Amygdala (tissue), 56 donors: Measurements from ENCODE around the gene TIMP4.

Source experiments
- DNase-seq, 56 donors: peaks; one replicate each; lab custom pipeline; 2025; lab: John Stamatoyannopoulos, UW

TIMP4 gene

GRCh38 chr3:12154151-12154550 is 4.6 kb downstream of the TIMP4 start:
- DNase-seq: no peak

GRCh38 chr3:12150112-12150511 is 8.6 kb downstream of the TIMP4 start:
- no peak for DNase-seq

- DNase-seq: no peak
Observed at GRCh38 chr3:12149029-12149428, 9.7 kb downstream of the TIMP4 start.

DNA sequence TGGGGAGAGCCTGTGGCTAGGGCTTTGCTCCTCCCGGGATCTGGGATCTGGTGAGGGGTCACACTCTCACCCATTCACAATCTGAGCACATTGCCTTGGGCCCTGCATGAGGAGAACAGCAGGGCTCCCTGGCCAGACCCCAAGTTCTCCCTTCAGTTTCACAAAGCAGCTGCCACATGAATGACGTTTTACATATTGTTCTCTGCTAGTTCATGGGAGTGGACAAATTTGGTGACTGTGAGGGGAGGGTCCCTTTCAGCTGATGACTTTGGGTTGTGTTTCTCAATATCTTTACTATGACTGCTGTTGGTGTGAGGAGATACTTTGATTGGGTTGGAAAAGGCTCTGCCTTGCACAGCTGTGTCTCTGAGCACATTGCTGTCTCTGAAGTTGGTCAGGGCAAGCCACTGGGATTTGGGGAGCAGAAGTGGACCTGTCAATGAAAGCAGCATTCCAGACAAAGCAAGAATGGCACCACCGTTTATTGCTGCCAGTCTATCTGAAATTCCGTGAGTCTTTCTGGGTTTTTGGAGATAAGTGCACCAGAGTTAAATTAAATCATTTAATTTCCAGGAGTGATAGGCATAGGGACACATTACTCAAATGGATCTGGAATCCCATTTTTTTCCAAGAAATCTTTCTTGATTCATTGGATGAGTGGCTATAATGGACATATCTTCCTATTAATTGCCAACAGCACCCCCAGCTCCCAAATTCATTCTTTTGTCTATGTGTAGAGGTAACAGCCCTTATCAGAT is 10.3 kb downstream of the TIMP4 start:
- no peak for DNase-seq

DNA sequence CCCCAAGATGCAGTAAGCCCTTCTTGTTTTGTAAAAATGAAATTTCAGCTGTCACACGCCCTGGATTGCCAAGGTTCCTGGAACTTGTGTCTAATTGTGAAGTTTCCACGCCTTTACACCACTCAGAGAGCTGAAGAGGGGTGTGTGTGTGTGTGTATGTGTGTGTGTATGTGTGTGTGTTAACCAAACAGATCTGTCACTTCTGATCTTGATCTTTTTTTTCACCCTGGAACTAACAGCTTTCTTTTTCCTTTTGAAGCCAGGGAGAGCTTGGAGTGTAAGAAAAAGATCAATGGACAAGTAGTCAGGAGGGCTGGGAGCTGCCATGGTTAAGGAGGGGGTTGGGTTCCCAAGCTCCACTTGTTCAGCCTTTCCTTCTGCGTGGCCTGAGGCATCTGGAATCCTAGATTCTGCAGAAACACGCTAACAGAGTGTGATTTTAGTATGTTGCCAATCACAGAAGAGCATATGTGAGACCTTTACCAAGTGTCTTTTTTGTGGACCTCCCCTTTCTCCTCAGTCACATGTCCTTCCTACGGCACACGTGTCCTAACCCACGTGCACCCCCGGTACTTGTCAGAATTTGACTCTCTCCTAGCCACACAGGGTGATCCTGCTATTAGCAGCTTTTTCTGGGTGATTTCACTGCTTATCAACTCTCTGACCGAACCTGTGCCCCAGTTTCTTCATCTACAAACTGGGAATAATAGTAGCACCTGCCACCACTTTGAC is 11.5 kb downstream of the TIMP4 start:
- DNase-seq: no peak

DNA sequence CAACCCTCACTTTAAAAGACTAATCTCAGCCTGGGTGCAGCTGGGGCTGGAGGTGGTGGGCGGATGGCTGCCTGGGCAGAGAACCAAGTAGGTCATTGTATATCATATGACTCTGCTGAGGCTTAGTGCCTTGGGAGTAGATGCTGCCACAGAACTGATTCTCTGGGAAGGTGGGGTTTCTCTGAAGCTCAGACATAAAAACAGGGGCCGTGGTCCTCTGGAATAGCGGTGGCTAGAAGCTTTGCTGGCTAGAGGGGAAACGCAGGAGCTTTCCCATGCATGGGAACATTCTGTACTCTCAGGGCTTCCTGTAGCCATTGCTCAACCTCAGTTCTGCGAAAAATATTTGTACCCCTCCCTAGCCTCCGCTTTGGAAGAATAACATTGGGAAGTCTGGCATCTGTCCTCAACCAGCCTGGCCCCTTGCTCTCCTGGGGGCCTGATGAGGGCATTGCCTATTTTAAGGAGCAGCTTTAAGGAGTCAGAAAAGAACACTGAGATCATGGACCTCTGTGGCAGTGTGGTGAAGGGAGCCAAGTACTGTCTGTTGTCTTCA is 14.7 kb downstream of the TIMP4 start:
- DNase-seq: peak in 3 of 56 donors; percentile 12 to 23 (median 14)

GRCh38 chr3:12142476-12142875 is 16.2 kb downstream of the TIMP4 start:
- DNase-seq: no peak

- no peak for DNase-seq
Observed at GRCh38 chr3:12141350-12141749, 17.4 kb downstream of the TIMP4 start.

GRCh38 chr3:12139111-12139511 is 19.6 kb downstream of the TIMP4 start:
- DNase-seq: peak in 1 of 56 donors; percentile 14

GRCh38 chr3:12138044-12138443 is 20.7 kb downstream of the TIMP4 start:
- DNase-seq: no peak

DNA sequence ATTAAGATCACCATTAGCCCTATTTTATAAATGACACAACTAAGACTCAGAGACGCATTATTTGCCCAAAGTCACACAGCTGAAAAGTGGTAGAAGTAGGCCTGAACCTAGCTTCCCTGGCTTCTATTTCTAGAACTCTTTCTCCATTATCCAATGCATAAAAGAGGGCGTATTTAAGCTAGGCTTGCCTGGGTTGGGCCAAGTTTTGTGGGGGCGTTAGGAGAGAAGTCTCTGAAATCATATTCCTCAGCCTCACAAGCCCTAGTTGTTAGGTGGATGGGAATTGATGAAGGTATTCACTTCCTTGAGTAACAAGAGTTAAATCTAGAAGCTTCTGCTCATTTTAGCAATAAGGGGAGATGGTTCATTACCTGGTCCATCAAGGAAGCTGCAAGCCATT is 22.3 kb downstream of the TIMP4 start:
- DNase-seq: no peak

GRCh38 chr3:12135029-12135657 is 23.6 kb downstream of the TIMP4 start:
- DNase-seq: peak in 38 of 56 donors; percentile 7 to 78 (median 38)

GRCh38 chr3:12132881-12133280 is 25.8 kb downstream of the TIMP4 start:
- no peak for DNase-seq

DNA sequence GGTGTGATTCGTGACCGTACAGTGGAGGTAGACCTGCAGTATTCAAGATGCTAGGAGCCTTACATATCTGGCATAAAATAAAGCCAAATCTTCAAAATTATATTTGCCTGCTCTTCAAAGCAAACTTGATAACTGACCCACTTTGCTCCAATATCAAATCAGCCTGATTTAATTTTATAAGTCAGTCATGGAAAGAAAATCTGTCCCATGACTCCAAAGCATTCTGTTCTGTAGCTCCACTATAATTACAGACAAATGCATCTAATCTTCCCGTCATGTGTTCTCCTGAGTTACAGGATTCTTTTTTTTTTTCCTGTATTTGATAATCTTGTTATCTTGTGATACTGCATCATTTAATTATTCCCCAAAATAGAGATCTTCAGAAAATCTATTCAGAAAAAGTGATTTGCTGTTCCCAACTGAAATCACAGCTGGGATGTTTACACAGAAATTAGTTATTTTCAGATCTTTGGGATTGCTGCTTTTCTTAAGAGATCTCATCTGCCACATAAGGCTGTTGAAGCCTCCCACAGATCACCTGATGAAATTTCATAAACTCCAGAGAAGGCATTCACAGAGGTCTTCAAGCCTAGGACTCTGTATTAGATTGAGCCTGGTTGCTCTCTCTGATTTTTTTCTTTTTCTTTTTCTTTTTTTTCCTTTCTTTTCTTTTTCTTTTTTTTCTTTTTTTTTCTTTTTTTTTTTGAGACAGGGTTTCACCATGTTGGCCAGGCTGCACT is 27.2 kb downstream of the TIMP4 start:
- DNase-seq: no peak

DNA sequence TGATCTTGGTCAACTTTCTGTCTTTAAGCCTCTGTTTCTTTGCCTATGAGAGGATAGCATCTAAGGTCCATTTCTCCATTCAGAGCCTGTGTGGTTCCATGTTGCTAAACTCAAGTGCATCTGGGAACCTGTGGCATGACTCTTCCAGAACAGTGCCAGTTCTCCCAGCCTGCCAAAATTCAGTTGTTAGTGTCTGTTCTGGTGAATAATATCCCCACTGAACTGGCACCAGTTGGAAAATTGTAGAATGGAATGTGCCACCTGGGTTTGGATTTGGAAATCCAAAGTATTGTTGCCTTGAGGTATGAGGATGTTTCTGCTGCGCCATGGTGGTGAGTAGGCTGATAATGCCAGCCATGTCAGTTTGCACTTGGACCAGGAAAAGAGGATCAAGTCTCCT is 31.3 kb downstream of the TIMP4 start:
- DNase-seq: no peak

DNA sequence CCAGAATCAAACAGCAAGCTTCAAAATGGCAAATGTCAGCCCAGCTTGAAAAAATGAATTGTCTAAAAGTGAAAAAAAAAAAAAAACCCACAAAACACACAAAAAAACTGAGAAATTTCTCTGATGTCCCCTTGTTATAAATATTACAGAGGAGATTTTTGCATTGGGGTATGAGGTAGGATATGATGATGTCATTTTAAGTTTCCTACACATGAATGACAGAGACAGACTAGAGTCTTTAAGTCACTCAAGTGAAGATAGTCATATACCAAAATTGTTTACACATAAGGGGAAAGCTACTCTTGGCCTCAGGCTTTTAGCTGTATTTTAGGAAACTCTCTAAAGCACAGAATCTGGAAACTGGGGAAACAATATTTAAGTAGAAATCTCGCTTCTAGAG is 32.9 kb downstream of the TIMP4 start:
- no peak for DNase-seq

- no peak for DNase-seq
Observed at GRCh38 chr3:12121466-12121865, 37.2 kb downstream of the TIMP4 start.

GRCh38 chr3:12120374-12121140 is 38.2 kb downstream of the TIMP4 start:
- DNase-seq: no peak

DNA sequence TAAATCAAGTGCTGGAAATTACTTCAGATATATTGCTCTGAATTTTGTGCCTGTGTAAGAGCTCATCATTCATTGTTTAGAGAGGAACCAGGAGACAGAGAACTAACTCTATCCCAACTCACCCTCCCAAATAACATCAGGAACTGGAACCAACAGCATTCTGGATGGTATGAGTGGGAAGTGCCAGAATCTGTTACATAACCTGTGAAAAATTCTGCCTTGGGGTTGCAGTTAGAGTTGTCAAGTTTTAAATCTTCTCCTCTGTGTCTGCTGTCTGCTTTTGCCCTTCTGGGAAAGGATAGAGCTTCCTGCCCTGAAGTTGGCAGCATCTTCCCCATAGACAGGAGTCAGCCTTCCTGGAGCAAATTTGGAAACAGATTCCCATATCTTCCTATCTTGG is 41.2 kb downstream of the TIMP4 start:
- DNase-seq: peak in 1 of 56 donors; percentile 22

GRCh38 chr3:12116870-12117269 is 41.8 kb downstream of the TIMP4 start:
- no peak for DNase-seq
